ENCODE results near the gene TSHZ2.

Gene TSHZ2

DNA sequence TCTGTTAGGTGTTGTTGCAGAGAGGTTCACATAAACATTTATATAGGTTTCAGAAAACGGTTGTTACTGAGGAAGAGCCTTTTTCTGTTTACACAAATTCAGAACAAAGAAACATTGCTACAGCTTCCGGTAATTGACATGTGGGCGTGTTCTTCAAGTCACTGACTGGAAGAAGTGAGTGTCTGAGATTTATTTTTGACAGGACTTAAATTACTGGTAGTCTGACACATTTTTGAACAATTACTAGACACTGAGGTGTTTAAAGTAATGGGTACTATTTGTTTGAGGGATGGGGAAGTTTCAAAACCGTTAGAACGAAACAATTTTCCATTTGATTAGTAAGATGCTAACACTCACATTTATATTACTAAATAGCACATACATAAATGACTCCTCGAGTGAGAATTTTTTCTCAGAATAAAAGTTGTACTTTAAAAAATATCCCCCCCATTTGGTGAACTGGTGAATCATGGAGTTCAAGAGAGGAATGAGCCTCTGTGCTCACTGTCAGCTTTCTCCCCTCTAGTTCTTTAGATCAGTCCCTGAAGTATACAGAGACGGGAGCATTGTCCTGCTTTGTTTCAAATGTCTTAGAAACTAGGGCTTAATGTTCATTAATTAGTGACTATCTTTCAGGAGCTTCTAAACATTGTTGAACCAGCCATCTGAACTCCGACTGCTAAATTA is 98.7 kb downstream of the TSHZ2 start:
- DNase-seq, result peak in 2 of 4 experiments; percentile 7 to 13

DNA sequence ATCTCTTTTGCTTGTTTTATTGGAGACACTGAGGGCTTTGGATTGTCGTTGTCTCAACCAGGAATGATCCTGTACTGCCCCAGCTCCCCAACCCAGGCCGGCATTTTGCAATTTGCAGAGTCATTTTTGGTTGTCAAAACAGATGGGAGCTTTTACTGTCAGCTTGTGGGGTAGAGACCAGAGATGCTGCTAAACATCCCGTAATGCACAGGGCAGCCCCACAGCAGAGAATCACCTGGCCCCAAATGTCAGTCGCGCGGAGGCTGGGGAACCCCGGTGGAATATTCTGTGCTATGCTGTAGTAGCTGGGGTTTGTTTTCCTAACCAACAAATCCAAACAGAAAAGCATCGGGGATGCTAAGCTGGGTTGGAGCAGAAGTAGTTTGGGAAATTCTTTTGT is 99.7 kb downstream of the TSHZ2 start:
- DNase-seq, result no peak

DNA sequence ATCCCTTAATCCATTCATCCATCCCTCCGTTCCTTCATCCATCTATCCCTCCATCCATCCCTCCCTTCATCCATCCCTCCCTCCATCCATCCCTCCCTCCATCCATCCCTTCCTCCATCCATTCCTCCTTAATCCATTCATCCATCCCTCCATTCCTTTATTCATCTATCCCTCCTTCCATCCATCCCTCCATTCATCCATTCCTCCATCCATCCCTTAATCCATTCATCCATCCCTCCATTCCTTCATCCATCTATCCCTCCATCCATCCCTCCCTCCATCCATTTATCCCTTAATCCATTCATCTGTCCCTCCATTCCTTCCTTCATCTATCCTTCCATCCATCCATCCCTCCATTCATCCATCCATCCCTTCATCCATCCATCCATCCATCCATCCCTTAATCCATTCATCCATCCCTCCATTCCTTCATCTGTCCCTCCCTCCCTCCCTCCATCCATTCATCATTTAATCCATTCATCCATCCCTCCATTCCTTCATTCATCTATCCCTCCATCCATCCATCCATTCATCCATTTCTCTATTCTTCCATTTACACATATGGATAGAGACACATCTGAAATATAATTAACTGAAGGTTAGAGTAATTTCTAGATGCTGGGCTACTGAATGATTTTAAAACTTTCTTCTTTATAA is 100.9 kb downstream of the TSHZ2 start:
- no peak for DNase-seq

DNA sequence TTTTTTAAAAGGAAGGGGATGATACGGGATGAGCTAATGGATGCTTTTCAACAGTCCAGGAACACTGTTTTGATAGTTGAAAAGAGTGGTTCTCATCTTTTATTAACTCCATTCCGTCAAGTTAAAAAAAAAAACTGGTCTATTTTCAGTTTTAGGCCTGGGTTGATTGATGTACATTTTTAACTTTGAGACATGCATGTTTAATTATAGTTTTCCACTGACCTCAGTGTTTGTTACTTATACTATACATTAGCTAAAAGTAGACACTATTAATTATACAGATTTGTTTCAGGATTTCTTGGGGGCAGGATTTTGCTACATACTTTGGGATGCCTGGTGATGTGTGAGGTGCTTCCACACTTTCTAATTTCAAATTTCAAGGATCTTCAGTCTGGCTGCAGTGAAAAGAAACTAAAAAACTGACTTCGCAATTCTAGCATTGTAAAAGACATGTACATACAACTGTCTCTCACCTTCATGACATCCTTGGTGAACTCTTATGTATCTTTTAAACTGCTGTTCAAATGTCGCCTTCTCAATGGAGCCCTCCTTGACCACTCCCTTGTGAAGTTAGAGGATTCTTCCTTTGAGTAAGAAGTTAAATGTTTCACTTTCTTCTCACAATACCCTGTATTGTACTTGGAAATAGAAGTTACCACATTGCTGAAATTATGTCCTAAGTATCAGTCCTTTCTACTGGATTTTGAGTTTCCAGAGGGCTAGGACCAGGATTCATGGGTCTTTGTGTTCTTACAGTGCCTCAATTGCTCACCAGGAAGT is 101.7 kb downstream of the TSHZ2 start:
- DNase-seq, result no peak

DNA sequence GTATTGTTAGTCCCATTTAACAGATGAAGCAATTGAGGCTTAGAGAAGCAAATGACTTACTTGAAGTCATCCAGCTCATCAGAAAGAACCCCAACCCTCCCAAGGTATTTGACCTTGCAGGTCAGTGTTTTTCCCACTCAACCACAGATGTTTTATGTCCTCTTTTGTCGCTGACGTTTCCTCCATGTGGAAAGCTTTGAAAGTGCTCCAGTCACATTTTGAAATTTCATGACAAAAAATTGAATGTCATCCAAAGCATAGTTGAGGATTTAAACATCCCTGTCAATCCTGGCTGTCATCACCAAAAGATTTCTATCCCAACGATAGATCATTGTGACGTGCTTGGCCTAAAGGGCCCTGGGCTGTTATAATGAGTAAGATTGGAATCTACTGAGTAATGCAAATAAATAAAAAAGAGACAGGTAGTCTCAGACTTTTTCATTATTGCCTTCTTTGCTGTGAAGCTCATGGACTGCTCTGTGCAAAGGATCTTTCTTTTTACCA is 102.7 kb downstream of the TSHZ2 start:
- DNase-seq, result no peak

DNA sequence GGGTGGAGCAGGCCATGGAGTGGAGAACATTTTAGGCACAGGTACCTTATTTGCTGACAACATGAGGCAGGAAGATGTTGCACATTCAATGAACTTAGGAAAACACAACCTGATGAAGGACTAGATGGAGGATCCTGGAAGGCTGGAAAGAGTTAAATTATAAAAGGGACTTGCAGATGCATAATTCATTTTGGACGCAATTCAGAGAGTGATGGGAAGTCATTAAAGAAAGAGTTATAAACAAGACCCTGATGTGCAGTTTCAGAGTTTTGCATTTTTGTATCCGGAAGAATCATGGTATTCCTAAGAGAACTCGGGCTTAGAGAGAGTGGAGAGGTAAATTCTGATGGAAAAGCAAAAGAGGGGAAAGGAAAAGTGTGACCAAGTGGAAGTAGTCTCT is 104.5 kb downstream of the TSHZ2 start:
- no peak for DNase-seq

DNA sequence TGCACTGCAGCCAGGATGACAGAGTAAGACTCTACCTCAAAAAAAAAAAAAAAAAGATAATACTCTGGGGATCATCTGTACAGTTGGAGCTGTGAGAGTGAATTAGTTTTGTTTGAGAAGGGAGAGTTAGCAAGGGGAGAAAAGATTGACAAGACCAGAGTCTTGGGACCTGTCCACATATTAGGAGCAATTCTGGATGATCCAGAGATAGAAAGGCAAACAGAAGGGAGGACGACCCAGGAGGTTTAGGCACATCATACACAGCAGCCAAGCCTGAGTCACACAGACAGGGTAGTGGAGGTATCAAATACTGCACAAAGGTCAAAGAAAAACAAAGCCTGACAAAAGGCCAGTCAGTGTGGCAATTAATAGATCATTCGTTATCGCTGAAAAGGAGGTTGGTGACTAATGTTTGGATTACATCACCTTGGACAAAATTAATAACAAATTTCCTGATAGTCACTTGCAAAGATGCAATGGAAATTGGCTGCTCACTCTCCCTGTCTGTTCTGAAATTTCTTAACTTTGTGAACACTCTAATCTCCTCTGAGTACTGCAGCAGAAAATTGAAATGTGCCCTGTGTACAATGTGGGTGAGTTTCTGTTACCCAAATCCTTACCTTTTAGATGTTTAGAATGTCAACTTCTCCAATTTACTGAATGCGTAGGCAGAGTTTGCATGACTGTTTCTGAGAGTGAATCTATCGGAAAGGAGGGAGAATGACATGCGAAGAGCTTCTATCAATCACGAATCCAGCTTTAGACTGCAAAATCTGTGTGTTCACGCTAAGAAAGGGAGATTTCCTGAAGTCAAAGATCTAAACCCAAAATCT is 105.4 kb downstream of the TSHZ2 start:
- no peak for DNase-seq

DNA sequence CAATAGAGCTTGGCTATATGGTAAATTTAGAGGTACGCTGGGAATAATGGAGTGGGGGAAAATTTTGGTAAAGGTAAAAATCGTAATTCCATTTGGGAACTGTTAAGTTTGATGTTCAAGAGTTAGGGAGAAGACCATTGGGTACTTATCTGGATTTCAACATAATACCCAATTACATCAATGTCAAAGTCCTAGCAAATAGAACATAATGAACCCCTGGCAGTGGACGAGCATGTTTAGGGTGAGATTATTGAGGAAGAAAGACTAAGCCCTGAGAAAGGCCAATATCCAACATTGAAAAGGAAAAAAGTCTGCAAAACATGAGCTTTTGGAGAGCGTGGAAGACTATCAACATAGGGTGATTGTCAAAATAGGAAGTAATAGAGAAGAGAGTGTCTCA is 106.6 kb downstream of the TSHZ2 start:
- no peak for DNase-seq

DNA sequence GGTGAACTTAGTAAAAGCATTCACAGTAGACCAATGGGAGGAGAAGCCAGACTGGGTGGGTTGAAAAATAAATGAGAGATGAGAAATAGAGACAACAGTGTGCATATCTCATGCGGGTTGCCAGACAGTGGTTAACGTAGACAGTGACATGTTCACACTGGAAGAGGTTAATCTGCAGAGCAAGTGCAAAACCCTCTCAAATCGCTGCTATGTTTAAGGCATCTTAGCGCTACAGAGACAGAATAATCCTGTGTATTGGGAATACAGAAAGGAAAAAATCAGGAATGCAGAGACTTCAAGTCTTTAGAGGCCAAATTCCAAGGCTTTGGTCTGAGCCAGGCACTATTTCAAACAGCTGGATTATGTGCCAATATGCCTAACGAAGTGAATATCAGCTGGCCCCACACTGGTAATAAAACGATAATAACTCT is 107.1 kb downstream of the TSHZ2 start:
- no peak for DNase-seq

DNA sequence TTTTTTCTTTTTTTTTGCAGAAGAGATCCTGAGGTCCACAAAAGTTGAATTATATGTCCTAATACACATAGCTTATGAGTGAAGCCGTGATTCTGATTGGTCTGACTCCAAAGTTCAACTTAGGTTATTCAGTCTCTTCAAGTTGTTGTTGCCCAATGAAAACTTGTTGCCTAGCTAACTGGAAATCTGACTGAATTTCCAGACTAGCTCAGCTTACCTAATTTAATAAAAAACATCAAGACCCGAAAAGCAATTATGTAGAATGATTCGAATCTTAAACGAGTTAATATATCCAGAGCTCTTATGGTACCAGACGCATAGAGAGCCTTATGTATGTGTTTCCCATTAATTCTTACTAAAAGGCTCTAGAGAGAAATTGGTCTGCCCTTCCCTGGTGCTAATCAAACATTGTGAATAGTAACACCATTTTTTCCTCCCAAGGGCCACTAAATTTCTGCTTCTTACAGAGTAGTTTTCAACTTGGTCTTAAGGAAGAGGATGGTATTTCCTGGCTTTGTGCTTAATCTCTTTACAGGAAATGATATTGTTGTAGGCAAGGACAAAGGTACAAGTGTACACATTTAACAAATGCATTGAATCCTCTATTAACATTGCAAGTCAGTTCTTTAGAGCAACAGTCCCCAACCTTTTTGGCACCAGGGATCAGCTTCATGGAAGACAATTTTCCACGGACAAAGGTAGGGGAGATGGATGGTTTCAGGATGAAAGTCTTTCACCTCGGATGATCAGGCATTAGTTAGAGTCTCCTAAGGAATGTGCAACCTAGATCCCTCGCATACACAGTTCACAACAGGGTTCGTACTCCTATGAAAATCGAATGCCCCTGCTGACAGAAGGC is 107.9 kb downstream of the TSHZ2 start:
- no peak for DNase-seq

DNA sequence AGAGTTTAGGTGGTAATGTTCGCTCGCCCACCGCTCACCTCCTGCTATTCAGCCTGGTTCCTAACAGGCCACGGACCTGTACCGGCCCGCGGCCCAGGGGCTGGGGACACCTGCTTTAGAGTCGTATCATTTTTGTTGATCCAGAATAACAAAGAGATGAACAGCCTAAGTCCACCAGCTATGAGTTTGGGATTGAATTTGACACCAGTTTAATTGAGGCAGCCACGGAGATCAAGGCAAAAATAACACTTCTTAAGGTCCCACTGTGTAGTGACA is 108.5 kb downstream of the TSHZ2 start:
- no peak for DNase-seq

DNA sequence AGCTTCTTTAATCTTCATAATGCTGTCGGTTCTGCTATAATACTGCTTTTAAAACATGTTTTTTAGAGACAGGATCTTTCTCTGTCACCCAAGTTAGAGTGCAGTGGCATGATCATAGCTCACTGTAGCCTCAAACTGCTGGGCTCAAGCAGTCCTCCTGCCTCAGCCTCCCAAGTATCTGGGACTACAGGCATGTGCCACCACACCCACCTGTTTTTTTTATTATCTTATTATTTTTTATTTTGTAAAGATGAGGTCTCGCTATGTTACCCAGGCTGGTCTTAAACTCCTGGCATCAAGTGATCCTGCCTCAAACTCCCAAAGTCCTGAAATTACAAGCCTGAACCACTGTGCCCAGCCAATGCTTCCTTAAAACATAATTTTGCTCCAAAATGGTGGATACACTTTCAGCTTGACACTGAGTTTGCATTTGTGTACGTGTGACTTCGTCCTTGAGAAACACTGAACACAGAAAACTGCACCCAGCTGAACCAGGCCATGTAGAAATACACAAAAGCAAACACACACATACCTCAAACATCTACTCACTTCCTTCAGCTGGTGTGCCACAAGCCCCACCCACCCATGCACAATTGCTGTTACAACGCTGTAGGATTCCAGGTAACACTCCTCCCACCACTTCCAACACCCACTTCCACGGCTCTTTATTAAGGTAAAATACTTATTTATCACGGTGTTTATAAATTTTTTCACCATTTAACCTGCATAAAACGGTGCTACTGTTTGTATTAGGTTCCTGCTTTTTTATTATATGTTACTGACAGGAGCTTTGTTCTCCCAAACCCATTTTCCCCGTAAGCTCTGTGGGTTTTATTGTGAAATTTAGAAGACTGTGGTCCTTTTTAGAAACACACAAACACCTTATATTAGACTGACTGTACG is 109.1 kb downstream of the TSHZ2 start:
- no peak for DNase-seq

DNA sequence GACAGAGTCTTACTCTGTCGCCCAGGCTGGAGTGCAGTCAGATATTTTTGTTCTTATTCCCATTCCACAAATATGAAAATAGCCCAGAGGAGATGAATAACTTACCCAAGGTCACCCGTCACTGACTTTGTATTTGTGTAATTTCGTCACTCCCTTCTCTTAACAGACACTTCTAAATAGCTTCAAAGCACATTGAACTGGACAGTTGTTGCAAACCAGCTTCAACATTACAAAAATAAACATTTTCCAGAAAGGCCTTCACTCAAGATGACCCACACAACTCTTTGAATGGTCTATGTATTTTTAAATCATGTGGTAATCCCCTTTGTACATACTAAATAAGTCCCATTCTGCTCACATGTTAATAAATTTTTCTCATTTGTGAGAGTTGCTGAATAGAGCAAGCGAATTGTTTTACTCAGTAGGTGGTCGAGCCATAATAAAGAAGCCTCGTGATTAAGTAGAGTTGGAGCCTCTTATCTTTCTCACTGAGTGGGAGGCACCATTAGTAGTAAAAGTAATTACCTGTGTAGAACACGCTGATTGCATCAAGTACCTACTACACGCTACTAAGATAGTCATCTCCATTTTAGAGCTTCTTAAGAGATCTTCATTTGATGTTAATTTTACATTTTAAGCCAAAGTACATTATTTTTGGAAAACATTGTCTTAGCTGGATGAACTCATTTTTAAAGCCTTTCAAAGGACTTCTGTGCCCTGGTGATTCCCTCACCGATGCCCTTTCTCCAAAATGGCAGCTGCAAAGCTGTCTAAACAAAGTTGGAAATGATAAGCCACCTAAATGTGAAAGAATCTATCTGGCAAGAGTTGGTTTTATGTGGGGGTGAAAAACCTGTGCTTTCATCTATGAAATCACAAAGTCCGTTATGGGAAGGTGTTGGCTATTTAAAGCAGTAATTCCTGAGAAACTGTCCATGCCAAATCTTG is 110.0 kb downstream of the TSHZ2 start:
- DNase-seq, result no peak

DNA sequence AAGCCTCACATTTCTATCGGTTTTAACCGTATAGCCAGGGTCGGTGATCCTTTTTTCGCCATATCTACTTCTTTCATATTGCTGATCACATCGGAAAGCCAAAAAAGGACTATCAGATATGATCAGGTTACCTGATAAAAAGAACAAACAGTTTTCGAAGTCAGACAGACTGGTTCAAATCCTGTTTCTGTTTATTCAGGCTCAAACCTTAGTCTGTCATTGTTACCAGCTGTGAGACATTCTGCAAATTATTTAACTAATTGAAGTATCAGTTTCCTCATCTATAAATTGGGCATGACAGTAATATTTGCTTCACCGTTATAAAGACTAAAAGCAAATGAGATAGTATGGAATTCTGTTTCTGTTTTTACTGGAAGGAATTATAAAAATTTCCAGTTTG is 111.3 kb downstream of the TSHZ2 start:
- no peak for DNase-seq

DNA sequence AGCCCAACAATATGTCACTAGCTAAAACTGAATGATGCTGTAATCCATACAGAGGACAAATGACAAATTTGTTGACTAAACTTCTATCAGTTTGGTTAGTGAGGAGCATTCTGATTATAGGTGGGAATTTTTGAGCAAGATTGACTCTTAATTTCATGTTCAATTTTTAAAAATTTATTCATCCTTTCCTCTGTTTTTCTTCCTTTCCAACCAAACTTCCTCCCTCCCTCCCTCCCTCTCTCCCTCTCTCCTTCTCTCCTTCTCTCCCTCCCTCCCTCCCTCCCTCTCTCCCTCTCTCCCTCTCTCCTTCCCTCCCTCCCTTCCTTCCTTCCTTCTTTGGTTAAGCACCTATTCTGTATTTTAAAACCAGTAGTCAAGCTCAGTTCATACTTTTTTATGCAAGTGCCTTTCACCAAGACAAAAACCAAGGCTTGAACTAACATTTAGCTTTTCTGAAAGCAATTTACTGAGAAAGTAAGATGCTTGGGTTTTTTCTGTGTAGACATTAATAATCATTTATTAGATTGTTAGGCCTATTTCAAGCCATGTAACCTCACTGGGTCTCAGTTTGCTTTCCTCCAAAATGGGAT is 112.3 kb downstream of the TSHZ2 start:
- no peak for DNase-seq

DNA sequence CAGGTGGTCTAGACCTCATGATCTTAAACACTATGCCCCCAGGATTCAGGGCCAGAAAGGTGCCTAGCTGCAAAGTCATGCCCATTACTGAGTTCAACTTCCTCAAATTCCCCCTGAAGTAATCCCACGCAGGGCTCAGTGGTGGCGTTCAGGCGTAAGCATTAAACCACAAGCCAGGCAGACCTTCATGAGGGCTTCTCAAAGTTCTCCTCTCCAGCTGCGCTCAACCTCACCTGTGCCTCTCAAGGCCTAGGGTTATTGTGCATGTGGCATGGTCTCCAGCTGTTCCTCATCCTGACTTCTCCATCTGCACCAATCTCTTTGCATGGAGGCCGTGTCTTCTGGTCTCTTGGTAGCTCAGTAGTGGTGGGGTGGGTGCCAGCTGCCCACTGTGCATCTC is 113.6 kb downstream of the TSHZ2 start:
- peak in 3 of 4 experiments; percentile 2 to 12 (median 7) for DNase-seq

DNA sequence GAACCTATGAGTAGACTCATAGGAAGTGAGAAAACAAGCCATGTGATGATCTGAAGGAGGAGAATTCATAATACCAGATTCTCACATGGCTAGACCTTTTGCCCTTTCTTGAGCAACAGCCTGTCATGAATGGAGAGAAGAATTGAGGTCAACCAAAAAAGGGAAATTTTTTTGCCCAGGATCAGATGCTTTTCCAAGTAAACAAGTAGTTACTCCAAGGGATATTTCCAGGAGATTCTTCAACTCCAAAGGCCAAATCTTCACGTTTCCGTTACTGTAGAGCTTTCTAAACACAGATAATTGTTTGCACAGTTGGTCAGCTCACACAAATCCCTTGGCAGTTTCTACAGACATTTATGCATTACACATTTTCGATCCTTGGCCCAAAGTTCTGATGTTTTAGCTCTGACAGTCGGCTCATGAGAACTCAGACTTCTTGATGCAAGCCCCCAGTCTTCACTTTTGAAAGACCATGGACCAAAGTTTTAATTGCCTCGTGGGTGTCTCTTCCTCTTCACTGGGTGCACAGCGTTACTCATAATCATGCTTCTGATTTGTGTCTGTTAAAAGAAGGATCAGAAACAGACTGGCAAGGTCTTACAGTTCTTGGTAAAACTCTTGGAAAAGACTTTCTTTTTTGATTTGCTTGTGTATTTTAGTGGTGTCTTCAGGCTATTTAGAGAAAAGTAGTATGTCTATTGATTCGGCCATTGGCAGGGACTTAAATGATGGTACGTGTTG is 115.0 kb downstream of the TSHZ2 start:
- DNase-seq, result no peak

DNA sequence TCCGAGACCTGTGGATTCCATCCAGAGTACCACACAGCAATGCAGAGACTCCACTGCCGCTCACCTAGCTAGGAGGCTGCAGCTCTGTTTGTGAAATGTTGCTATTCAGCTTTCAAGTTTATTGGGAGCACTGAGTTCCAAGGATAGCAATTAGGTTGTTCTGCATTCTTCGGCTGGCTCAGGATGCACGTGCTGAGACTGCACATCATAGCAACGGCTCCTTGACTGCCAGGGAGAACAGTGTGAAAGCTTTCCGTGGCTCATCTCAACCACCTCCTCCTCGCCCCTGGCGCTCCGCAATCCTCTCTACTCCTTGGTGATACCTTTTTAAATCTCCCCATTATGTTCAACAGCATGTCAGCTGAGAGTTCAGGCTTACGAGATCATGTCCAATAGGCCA is 116.6 kb downstream of the TSHZ2 start:
- no peak for DNase-seq

All from suppressor macrophage (primary cell).